Stimulated activated CD8-positive, alpha-beta memory T cell treated with anti-CD3 and anti-CD28 coated beads, Interleukin-15, amount 100 ng/mL, for 24 hours (primary cell): ENCODE data around the gene SNAPC3.
"Not testable (repeated sequence)": the region's sequence is repeated elsewhere in the genome, so short reads cannot be mapped to it uniquely, and the experiment has no call there.

ENCODE experiments used
- DNase-seq: peaks from one replicate; pipeline ENCODE4 v3.0.0-alpha.2; 2020; ENCODE audit warnings: low read depth

Gene SNAPC3

GRCh38 chr9:15422372-15423230 lies at the start of gene SNAPC3:
Gene SNAPC3, plus strand, starts transcription at chr9:15422876. Its CDS starts 4 bp downstream, at chr9:15422880.
- peak; percentile 91 for DNase-seq

GRCh38 chr9:15373881-15374280 lies 48.8 kb upstream of the SNAPC3 start:
- DNase-seq = no peak

DNA sequence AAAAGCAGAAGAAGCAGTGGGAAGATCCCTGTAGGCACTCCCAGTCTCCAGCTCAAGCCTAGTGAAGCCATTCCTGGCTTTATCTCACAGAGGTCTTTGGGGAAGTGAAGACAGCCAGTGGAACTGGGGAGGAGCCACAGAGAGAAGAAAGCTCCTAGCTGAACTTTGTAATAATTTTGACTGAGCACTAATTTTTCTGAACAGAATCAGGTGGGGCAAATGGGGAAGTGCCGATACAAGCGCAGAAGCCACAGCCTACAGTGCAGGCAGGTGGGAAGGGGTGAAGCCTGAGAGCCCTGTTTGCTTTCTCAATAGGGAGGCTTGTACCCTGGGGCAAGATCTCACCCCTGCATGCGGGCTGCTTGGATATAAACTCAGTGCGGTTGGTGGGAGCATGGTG lies 48.4 kb upstream of the SNAPC3 start:
- no peak for DNase-seq

- DNase-seq = no peak
Observed at GRCh38 chr9:15374825-15375224, 47.9 kb upstream of the SNAPC3 start.

- no peak for DNase-seq
Observed at GRCh38 chr9:15377625-15378540, 44.8 kb upstream of the SNAPC3 start.

- DNase-seq = not testable (repeated sequence)
Observed at GRCh38 chr9:15379317-15379716, 43.4 kb upstream of the SNAPC3 start.

GRCh38 chr9:15379888-15380287 lies 42.8 kb upstream of the SNAPC3 start:
- DNase-seq = not testable (repeated sequence)

GRCh38 chr9:15381491-15381890 lies 41.2 kb upstream of the SNAPC3 start:
- no peak for DNase-seq

DNA sequence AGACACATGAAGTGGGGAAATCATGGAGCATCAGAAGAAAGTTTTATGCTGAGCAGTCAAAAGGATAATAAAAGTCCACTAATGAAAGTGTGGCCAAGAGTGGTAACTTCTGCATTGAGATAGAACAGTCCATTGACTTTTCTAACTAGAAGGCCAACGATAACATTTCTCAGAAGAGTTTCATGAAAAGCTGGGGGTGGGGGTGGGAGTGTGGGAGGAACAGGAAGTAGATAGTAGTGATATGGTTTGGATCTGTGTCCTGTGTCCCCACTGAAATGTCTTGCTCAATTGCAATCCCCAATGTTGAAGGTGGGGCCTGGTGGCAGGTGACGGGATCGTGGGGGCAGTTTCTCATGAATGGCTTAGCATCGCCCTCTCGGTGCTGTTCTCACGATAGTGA lies 36.2 kb upstream of the SNAPC3 start:
- no peak for DNase-seq

- DNase-seq = no peak
Observed at GRCh38 chr9:15389173-15389572, 33.5 kb upstream of the SNAPC3 start.

- no peak for DNase-seq
Observed at GRCh38 chr9:15389631-15390030, 33.0 kb upstream of the SNAPC3 start.

GRCh38 chr9:15390201-15390600 lies 32.5 kb upstream of the SNAPC3 start:
- no peak for DNase-seq

DNA sequence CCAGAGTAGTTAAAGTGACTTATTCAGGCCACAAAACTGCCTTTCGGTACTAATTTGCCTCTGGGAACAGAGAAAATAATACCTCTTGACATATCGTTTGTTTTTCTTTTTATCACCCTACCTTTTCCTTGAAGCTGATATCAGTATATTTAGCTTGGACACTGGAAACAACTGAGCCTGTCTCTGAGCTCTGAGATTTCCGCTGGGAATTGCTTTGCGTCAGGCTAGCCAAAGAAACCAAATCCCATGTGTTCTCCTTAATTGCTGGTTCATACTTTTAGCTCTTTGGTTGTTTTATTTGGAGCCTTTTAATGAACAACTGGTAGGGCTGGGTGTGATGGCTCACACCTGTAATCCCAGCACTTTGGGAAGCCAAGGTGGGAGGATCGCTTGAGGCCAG lies 30.3 kb upstream of the SNAPC3 start:
- DNase-seq = no peak

- no peak for DNase-seq
Observed at GRCh38 chr9:15400281-15400941, 22.3 kb upstream of the SNAPC3 start.

GRCh38 chr9:15401266-15401665 lies 21.4 kb upstream of the SNAPC3 start:
- no peak for DNase-seq

DNA sequence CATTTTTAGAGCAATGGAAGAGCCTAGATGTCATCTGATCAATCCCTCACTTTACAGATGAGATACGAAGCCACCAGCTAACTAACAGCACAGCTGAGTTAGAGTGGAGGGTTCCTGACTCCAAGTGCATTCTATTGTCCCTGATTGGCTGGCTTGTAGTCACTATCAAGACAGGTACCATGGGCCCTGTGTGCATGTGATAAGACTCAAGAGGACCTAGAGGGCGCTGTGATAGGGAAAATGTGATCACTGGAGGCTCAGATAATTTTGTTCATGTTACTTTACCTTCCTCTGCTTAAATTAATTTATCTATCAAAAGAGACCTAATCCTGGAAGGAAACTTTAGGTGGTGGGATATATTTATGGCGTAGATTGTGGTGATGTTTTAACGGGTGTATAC lies 19.5 kb upstream of the SNAPC3 start:
- no peak for DNase-seq

DNA sequence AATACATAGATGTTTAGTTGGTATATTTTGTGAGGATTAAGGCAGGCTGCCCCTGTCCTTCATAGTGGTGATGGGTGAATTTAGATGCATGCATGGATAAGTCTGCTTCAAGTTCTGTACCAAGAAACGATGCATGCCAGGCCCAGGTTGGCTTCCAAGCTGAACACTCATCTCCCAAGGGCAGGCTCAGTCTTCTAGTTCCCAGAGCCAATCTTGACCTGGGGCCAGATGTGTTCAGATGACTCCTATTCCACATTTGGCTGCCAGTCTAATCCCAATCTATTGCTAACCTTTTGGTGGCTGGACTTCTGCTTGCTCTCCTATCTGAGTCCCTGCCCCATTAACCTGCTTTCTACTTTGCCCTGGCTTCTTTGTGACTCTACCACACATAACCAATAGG lies 18.5 kb upstream of the SNAPC3 start:
- DNase-seq = no peak

DNA sequence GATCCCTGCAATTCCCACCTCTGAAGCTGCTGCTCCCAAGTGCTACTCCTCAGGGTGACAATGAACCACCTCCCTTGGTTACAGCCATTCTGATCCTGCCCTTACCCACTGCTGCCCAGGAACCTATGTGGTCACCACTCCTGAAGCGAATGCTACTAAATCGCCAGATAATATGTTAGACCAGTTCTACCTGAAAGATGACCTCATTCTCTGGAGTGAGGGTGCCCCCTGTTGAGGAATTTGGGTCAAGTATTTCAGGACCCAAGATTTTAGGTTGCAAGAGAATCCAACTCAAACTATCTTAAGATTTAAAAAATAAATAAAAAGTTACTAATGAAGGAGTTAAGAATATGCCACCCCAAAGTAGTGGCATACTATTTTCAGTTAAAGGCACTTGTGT lies 5.8 kb upstream of the SNAPC3 start:
- no peak for DNase-seq

DNA sequence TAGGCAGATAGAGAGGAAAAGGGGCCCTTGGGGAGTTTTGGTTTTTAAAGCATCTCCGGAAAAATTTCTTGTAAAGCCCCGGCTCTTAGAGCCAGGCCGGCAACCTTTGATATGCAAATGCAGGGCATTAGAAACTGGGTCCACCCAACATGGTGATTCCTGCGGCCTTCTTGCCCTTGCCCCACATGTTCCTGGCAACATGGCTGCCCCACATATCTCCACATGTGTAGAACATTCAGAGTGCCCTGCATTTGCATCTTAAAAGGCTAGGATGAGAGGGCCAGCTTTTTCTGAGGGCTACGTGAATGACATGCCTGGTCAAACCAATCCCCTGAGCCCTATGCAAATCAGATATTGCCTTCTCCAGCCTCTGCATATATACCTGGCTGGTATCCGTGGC lies 5.0 kb upstream of the SNAPC3 start:
- DNase-seq = no peak

GRCh38 chr9:15420796-15421195 lies 1.9 kb upstream of the SNAPC3 start:
- no peak for DNase-seq

- no peak for DNase-seq
Observed at GRCh38 chr9:15421532-15421931, 1.1 kb upstream of the SNAPC3 start.

DNA sequence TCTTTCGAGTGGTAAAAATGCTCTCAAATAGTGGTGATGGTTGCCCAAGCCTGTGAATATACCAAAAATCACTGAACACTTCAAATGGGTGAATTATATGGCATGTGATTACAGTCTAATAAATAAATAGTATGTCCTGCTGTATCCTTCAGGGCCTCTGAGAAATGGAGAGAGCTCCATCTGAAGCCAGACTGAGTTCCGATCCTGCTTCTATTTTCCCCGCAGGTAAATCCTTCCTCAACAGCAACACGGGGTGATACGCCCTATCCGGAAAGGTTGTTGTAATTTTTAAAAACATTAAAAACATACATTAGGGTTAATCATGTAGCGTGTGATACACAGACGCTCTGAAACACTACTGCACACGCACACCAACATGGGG lies 695 bp upstream of the SNAPC3 start:
- DNase-seq = no peak
